Endodermal cell (in vitro differentiated cells): Measurements from ENCODE around the gene COL4A4. TPM values are rescaled to one million over a fixed set of nuclear protein-coding genes. Genes with fewer than 3 reads are reported as not detected.

Source experiments
- DNase-seq: peaks from one replicate; pipeline ENCODE4 v3.0.0-alpha.2; 2017
- H3K27ac ChIP-seq: 2 replicates; pipeline ENCODE4 v1.5.1; 2013; ENCODE audit warnings: mild to moderate bottlenecking, low read depth, low read length, moderate library complexity
- H3K27me3 ChIP-seq: 2 replicates; pipeline ENCODE4 v1.6.1; 2013; ENCODE audit warnings: mild to moderate bottlenecking, low read length, moderate library complexity; ENCODE audit not compliant: insufficient read depth, control insufficient read depth, poor library complexity, severe bottlenecking
- H3K36me3 ChIP-seq: 2 replicates; pipeline ENCODE4 v1.7.0; 2013; ENCODE audit warnings: mild to moderate bottlenecking, low read length, moderate library complexity; ENCODE audit not compliant: control insufficient read depth, insufficient read depth
- H3K4me1 ChIP-seq: one replicate; pipeline ENCODE4 v1.7.0; 2013; ENCODE audit warnings: low read length; ENCODE audit not compliant: control insufficient read depth, insufficient read depth
- H3K4me3 ChIP-seq: 2 replicates; pipeline ENCODE4 v1.5.1; 2013; ENCODE audit warnings: mild to moderate bottlenecking, low read length, moderate library complexity
- H3K9ac ChIP-seq: 2 replicates; pipeline ENCODE4 v1.6.1; 2013; ENCODE audit warnings: mild to moderate bottlenecking, low read length, moderate library complexity; ENCODE audit not compliant: poor library complexity, severe bottlenecking; ENCODE audit errors: extremely low read depth
- H3K9me3 ChIP-seq: 2 replicates; pipeline ENCODE4 v1.6.1; 2013; ENCODE audit warnings: mild to moderate bottlenecking, low read length, moderate library complexity; ENCODE audit not compliant: control insufficient read depth
- H3K27ac Mint-ChIP-seq: 2 replicates; pipeline ENCODE4 v1.8.0; 2020; ENCODE audit warnings: mixed read lengths
- H3K27me3 Mint-ChIP-seq: 2 replicates; pipeline ENCODE4 v1.8.0; 2021; ENCODE audit warnings: mild to moderate bottlenecking, mixed read lengths; ENCODE audit not compliant: insufficient read depth
- H3K36me3 Mint-ChIP-seq: 2 replicates; pipeline ENCODE4 v1.8.0; 2020; ENCODE audit warnings: low read depth, mixed read lengths
- H3K4me1 Mint-ChIP-seq: 2 replicates; pipeline ENCODE4 v1.8.0; 2020; ENCODE audit warnings: mixed read lengths
- H3K4me3 Mint-ChIP-seq: 2 replicates; pipeline ENCODE4 v1.8.0; 2020; ENCODE audit warnings: mild to moderate bottlenecking, moderate library complexity, mixed read lengths
- H3K9me3 Mint-ChIP-seq: 2 replicates; pipeline ENCODE4 v1.8.0; 2020; ENCODE audit warnings: mild to moderate bottlenecking, mixed read lengths
- CTCF ChIP-seq: fragments of 200-600 bp; sonication (generic); conservative IDR thresholded peaks from 2 replicates; pipeline ENCODE4 v1.5.0; 2021; ENCODE audit warnings: antibody characterized with exemption, mild to moderate bottlenecking
- WGBS, 2 experiments: methylation state at CpG; one replicate each; pipeline versions ENCODE4 v1.1.5 to v1.1.7; 2013; ENCODE audit warnings: missing lambda C conversion rate in 2 of 2, mixed read lengths in 1 of 2; ENCODE audit not compliant: insufficient coverage in 1 of 2, insufficient read length in 1 of 2; 5-methylcytosine and 5-hydroxymethylcytosine counted together
- total RNA-seq, 2 donors: library from RNA; stranded (reverse); fragmentation: NEBNext Ultra II Directional in 1 of 2; extraction: Animal tissue kit (Norgen Biotek cat#: 25700) in 1 of 2; gene quantifications; 2 replicates in 1 of 2; 3 replicates in 1 of 2; pipeline ENCODE4 v1.2.1, GENCODE V29; 2021

COL4A4 gene
- total RNA-seq, 2 donors from 2014 or later, result 2.2 to 2.9 TPM

GRCh38 chr2:227205701-227206100, 41.7 kb upstream of the COL4A4 start:
- H3K27ac ChIP-seq, result no peak overlapping the region
- 84 to 93% methylated on average over 2 to 4 of the region's 4 CpGs for WGBS, 2 experiments
- no peak for TF ChIP-seq CTCF
- Mint-ChIP-seq H3K4me3 (no peak overlapping the region), H3K27ac (no peak overlapping the region), H3K36me3 (no peaks in the 10 kb centered on the region), H3K27me3 (peaks cover 36% of the 10 kb centered on the region), H3K9me3 (no peaks in the 10 kb centered on the region), H3K4me1 (peaks cover 28% of the 10 kb centered on the region)
- H3K4me1 ChIP-seq, result peaks cover 4% of the 10 kb centered on the region
- no peaks in the 10 kb centered on the region for H3K27me3 ChIP-seq
- H3K9ac ChIP-seq, result no peak overlapping the region
- H3K4me3 ChIP-seq, result no peak overlapping the region
- DNase-seq, result no peak
- no peaks in the 10 kb centered on the region for H3K9me3 ChIP-seq
- H3K36me3 ChIP-seq, result no peaks in the 10 kb centered on the region

GRCh38 chr2:227204452-227204851, 40.4 kb upstream of the COL4A4 start:
- Histone ChIP-seq H3K4me1 (peaks cover 4% of the 10 kb centered on the region), H3K36me3 (no peaks in the 10 kb centered on the region), H3K27ac (no peak overlapping the region), H3K9me3 (no peaks in the 10 kb centered on the region), H3K4me3 (no peak overlapping the region), H3K27me3 (no peaks in the 10 kb centered on the region), H3K9ac (no peak overlapping the region)
- H3K27ac Mint-ChIP-seq, result no peak overlapping the region
- TF ChIP-seq CTCF, result no peak
- H3K4me1 Mint-ChIP-seq, result peaks cover 28% of the 10 kb centered on the region
- H3K36me3 Mint-ChIP-seq, result no peaks in the 10 kb centered on the region
- no peaks in the 10 kb centered on the region for H3K9me3 Mint-ChIP-seq
- DNase-seq, result no peak
- no peak overlapping the region for H3K4me3 Mint-ChIP-seq
- peaks cover 28% of the 10 kb centered on the region for H3K27me3 Mint-ChIP-seq
- WGBS, 2 experiments, result 93 to 94% methylated on average over 2 to 4 of the region's 4 CpGs

GRCh38 chr2:227201771-227202170, 37.8 kb upstream of the COL4A4 start:
- Mint-ChIP-seq H3K4me3 (no peak overlapping the region), H3K9me3 (peaks cover 2% of the 10 kb centered on the region), H3K27me3 (peaks cover 6% of the 10 kb centered on the region), H3K4me1 (peaks cover 14% of the 10 kb centered on the region), H3K36me3 (no peaks in the 10 kb centered on the region), H3K27ac (no peak overlapping the region)
- no peak overlapping the region for H3K9ac ChIP-seq
- no peaks in the 10 kb centered on the region for H3K4me1 ChIP-seq
- no peak overlapping the region for H3K4me3 ChIP-seq
- DNase-seq, result no peak
- no peaks in the 10 kb centered on the region for H3K27me3 ChIP-seq
- 93 to 95% methylated on average over 2 of the region's 2 CpGs for WGBS, 2 experiments
- H3K27ac ChIP-seq, result no peak overlapping the region
- no peaks in the 10 kb centered on the region for H3K36me3 ChIP-seq
- no peak for TF ChIP-seq CTCF
- peaks cover 4% of the 10 kb centered on the region for H3K9me3 ChIP-seq
